Measurements from ENCODE around the gene IGFBPL1. TPM values are rescaled to one million over a fixed set of nuclear protein-coding genes. Genes with fewer than 3 reads are reported as not detected.

Gene IGFBPL1
- total RNA-seq, 1 experiment from 2014 or later, result 37.9 TPM

- Histone ChIP-seq H3K18ac (ENCODE audit: insufficient read length, low read depth, low read length) (no peak overlapping the region), H2BK20ac (ENCODE audit: low read depth, low read length, poor library complexity, severe bottlenecking) (no peak overlapping the region), H3K27ac (ENCODE audit: insufficient read length, low read depth, low read length) (no peak overlapping the region), H2BK5ac (ENCODE audit: insufficient read length, low read length) (no peak overlapping the region), H2BK15ac (ENCODE audit: low read depth, low read length) (no peak overlapping the region), H4K8ac (replicated peaks; ENCODE audit: insufficient read length, low read depth, low read length) (no peak overlapping the region), H3T11ph (ENCODE audit: low read length) (no peak overlapping the region), H4K20me1 (ENCODE audit: control insufficient read depth, insufficient read depth, insufficient read length) (no peaks in the 10 kb centered on the region), H3K27me3 (ENCODE audit: insufficient read depth, low read length) (no peaks in the 10 kb centered on the region), H3K23me2 (ENCODE audit: insufficient read length, low read depth, low read length, poor library complexity, severe bottlenecking) (no peaks in the 10 kb centered on the region), H3K79me1 (ENCODE audit: insufficient read depth, low read depth, low read length, poor library complexity, severe bottlenecking) (no peaks in the 10 kb centered on the region), H3K9me3 (ENCODE audit: control insufficient read depth, low read depth, low read length) (no peaks in the 10 kb centered on the region), H2AFZ (ENCODE audit: low read length) (no peak overlapping the region), H2AK5ac (ENCODE audit: insufficient read length, low read length) (no peak overlapping the region), H3K4me2 (ENCODE audit: insufficient read depth, insufficient read length, low read length) (no peak overlapping the region), H3K4me1 (ENCODE audit: insufficient read depth, low read length) (no peaks in the 10 kb centered on the region), H3K79me2 (ENCODE audit: insufficient read depth, low read length) (no peaks in the 10 kb centered on the region), H4K5ac (ENCODE audit: insufficient read length, low read depth, low read length) (no peak overlapping the region), H3K4ac (ENCODE audit: low read depth, low read length) (no peak overlapping the region), H2BK120ac (ENCODE audit: low read depth, low read length, poor library complexity, severe bottlenecking) (no peak overlapping the region), H3K9ac (ENCODE audit: extremely low read depth, insufficient read length, low read length) (no peak overlapping the region), H3K56ac (ENCODE audit: insufficient read length, low read depth, low read length) (no peak overlapping the region), H3K14ac (ENCODE audit: insufficient read depth, low read length) (no peak overlapping the region), H3K23ac (ENCODE audit: insufficient read length, low read depth, low read length) (no peak overlapping the region), H2BK12ac (ENCODE audit: insufficient read length, low read depth, low read length) (no peak overlapping the region), H4K91ac (ENCODE audit: insufficient read length, low read depth, low read length) (no peak overlapping the region)
- no peak for TF ChIP-seq CTCF (conservative IDR thresholded peaks at IDR 0.05)
- peaks cover 0 to 6% (median 3%) of the 10 kb centered on the region in 3 experiments; a peak in 4 of 7 replicates for H3K36me3 Mint-ChIP-seq (ENCODE audit: insufficient read depth in 1 of 3, low read depth in 3 of 3)
- H3K27ac Mint-ChIP-seq, result peak overlapping the region in 1 of 3 experiments; percentile 55; a peak in 2 of 7 replicates
- no CpG with 5 or more reads among the region's 3 CpGs for WGBS (ENCODE audit: extremely low coverage, insufficient read length, low lambda C conversion rate)
- peaks cover 6 to 7% of the 10 kb centered on the region in 2 experiments for H3K4me1 Mint-ChIP-seq
- DNase-seq, result no peak
- H3K4me3 Mint-ChIP-seq, result no peak overlapping the region
- H3K27me3 Mint-ChIP-seq (ENCODE audit: low read depth), result no peaks in the 10 kb centered on the region; the same call in 1 of the 2 replicates
- H3K9me3 Mint-ChIP-seq, result peaks cover 7 to 9% of the 10 kb centered on the region in 2 experiments
Observed at GRCh38 chr9:38467404-38467803, 43.1 kb upstream of the IGFBPL1 start.
